HUES64 (cell line): ENCODE measurements around the gene BHLHA15.

Experiments used
- H3K27ac ChIP-seq: 2 replicates; pipeline ENCODE4 v1.7.0; 2013; ENCODE audit warnings: low read depth, low read length, inconsistent platforms
- H3K27me3 ChIP-seq: 2 replicates; pipeline ENCODE4 v1.6.1; 2013; ENCODE audit warnings: mild to moderate bottlenecking, low read length; ENCODE audit not compliant: insufficient read depth
- H3K36me3 ChIP-seq: 2 replicates; pipeline ENCODE4 v1.6.1; 2013; ENCODE audit warnings: mild to moderate bottlenecking, low read length; ENCODE audit not compliant: insufficient read depth
- H3K4me1 ChIP-seq: 2 replicates; pipeline ENCODE4 v1.6.1; 2013; ENCODE audit warnings: mild to moderate bottlenecking, low read length, moderate library complexity; ENCODE audit not compliant: insufficient read depth
- H3K4me3 ChIP-seq: 2 replicates; pipeline ENCODE4 v1.5.1; 2013; ENCODE audit warnings: mild to moderate bottlenecking, low read length, moderate library complexity
- H3K9ac ChIP-seq: 2 replicates; pipeline ENCODE4 v1.6.1; 2013; ENCODE audit warnings: mild to moderate bottlenecking, low read depth, low read length
- H3K9me3 ChIP-seq: 2 replicates; pipeline ENCODE4 v1.6.1; 2013; ENCODE audit warnings: low read depth, low read length; ENCODE audit not compliant: insufficient read depth
- WGBS: fragments of 150-250, 120-280 bp; methylation state at CpG from one replicate; pipeline ENCODE4 v1.1.7; 2013; ENCODE audit warnings: missing lambda C conversion rate; 5-methylcytosine and 5-hydroxymethylcytosine counted together

BHLHA15 gene

DNA sequence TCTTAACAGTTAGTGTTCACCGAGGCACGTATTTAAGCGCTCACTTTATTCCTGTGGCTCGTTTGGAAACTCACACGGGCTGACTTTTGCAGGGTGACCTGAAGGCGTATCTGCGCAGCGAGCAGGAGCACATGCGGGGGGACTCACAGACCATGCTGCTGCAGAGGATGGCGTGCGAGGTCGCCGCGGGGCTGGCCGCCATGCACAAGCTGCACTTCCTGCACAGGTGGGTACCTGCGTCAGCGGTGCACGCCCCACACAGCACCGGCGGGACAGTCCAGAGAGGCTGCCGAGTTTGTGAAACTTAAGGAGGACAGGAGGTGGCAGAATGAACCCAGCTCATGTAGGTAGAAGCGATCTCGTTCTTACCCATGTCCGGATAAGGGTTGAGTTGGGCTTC is 39.8 kb upstream of the BHLHA15 start:
- Histone ChIP-seq H3K4me1 (no peaks in the 10 kb centered on the region), H3K9me3 (no peaks in the 10 kb centered on the region), H3K4me3 (no peak overlapping the region), H3K27me3 (no peaks in the 10 kb centered on the region), H3K36me3 (peaks cover 42% of the 10 kb centered on the region), H3K27ac (no peak overlapping the region), H3K9ac (no peak overlapping the region)
- 94% methylated on average over 24 of the region's 24 CpGs for WGBS

- Histone ChIP-seq H3K36me3 (peaks cover 45% of the 10 kb centered on the region), H3K9ac (no peak overlapping the region), H3K4me3 (no peak overlapping the region), H3K4me1 (no peaks in the 10 kb centered on the region), H3K27ac (no peak overlapping the region), H3K9me3 (no peaks in the 10 kb centered on the region), H3K27me3 (no peaks in the 10 kb centered on the region)
- 93% methylated on average over 20 of the region's 20 CpGs for WGBS
These were observed 36.6 kb upstream of the BHLHA15 start for GRCh38 chr7:98174334-98175259.

- Histone ChIP-seq H3K4me3 (no peak overlapping the region), H3K36me3 (peaks cover 45% of the 10 kb centered on the region), H3K27me3 (no peaks in the 10 kb centered on the region), H3K9ac (no peak overlapping the region), H3K27ac (no peak overlapping the region), H3K9me3 (no peaks in the 10 kb centered on the region), H3K4me1 (no peaks in the 10 kb centered on the region)
- WGBS: 94% methylated on average over 8 of the region's 8 CpGs
These were observed 35.8 kb upstream of the BHLHA15 start for GRCh38 chr7:98175260-98175940.

- no peak overlapping the region for H3K4me3 ChIP-seq
These were observed 33.7 kb upstream of the BHLHA15 start for GRCh38 chr7:98177553-98177952.

DNA sequence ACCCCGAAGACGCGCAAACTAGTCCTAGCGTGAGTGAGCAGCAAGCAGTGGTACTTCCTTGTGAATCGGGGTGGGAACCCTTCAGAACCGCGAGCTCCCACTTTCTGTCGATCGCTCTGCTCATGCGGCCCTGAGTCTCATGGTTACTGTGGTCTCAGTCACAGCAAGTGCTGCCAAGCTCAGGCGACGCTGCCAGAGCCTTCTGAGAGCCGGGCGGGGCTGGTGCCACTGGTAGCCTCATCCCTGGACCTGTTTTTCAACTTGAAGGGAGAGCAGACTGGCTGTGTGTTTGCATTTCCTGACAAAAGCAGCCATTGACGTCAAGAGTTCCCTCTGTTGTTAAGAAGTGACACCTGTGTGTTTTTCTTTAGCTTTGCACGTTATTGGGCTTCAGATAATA is 32.9 kb upstream of the BHLHA15 start:
- no peaks in the 10 kb centered on the region for H3K9me3 ChIP-seq
- 92% methylated on average over 16 of the region's 16 CpGs for WGBS
- no peaks in the 10 kb centered on the region for H3K27me3 ChIP-seq
- no peak overlapping the region for H3K4me3 ChIP-seq
- H3K36me3 ChIP-seq: peaks cover 27% of the 10 kb centered on the region
- peaks cover 7% of the 10 kb centered on the region; the same call in 1 of the 2 replicates for H3K4me1 ChIP-seq
- H3K27ac ChIP-seq: no peak overlapping the region
- no peak overlapping the region; the same call in 1 of the 2 replicates for H3K9ac ChIP-seq

More at GRCh38 chr7:98177553-98177952, 33.7 kb upstream of the BHLHA15 start:
- no peaks in the 10 kb centered on the region for H3K27me3 ChIP-seq
- H3K9me3 ChIP-seq: no peaks in the 10 kb centered on the region
- 0 out of 2 replicates have a peak, but pooled peaks cover under 1% of the 10 kb centered on the region for H3K4me1 ChIP-seq
- peaks cover 32% of the 10 kb centered on the region for H3K36me3 ChIP-seq
- 89% methylated on average over 6 of the region's 6 CpGs for WGBS
- no peak overlapping the region for H3K27ac ChIP-seq
- no peak overlapping the region for H3K9ac ChIP-seq

DNA sequence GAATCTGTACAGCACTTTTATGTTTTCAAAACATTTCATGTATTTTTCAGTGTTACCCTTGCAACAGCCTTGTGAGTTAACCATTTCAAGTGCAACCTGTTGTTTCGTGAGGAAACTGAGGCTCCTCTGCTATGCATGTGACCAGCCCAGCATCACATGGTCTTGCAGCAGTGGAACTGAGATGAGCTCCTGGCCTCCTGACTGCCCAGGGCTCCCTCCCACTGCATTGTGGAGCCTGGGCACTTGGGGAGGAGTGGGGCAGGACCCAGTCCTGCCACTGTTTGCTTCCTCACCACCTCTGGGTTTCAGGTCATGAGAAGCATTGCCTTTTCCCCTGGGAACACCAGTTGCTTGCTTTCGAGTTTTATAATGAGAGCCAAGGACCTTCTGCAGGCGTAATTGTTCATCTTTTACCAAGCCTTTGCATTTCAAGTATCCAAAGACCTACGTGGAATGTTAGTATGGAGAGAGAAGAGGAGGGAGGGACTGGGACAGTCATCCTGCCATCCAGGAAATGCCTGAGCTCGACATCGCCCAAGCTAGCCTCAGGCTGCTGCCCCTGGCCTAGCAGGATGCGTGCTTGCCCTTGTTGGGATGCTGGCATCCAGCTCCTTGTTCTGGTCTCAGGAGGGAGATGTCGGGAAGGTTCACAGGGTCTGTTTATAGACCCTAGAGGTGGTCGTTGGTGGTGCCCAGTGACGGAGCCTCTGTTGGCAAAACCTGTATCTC is 32.3 kb upstream of the BHLHA15 start:
- Histone ChIP-seq H3K27ac (no peak overlapping the region), H3K36me3 (peaks cover 25% of the 10 kb centered on the region), H3K9me3 (no peaks in the 10 kb centered on the region), H3K4me3 (no peak overlapping the region), H3K27me3 (no peaks in the 10 kb centered on the region), H3K9ac (no peak overlapping the region), H3K4me1 (peaks cover 7% of the 10 kb centered on the region; the same call in 1 of the 2 replicates)
- 86% methylated on average over 10 of the region's 10 CpGs for WGBS

- Histone ChIP-seq H3K4me3 (no peak overlapping the region), H3K36me3 (peaks cover 8% of the 10 kb centered on the region; the same call in 1 of the 2 replicates), H3K27me3 (no peaks in the 10 kb centered on the region), H3K9ac (no peak overlapping the region), H3K27ac (no peak overlapping the region), H3K9me3 (no peaks in the 10 kb centered on the region), H3K4me1 (peaks cover 7% of the 10 kb centered on the region; the same call in 1 of the 2 replicates)
- 96% methylated on average over 8 of the region's 8 CpGs for WGBS
These were observed 30.5 kb upstream of the BHLHA15 start for GRCh38 chr7:98180751-98181150.

- Histone ChIP-seq H3K4me1 (peaks cover 7% of the 10 kb centered on the region; the same call in 1 of the 2 replicates), H3K4me3 (no peak overlapping the region), H3K9me3 (no peaks in the 10 kb centered on the region), H3K27me3 (no peaks in the 10 kb centered on the region), H3K36me3 (peaks cover 18% of the 10 kb centered on the region), H3K27ac (no peak overlapping the region), H3K9ac (no peak overlapping the region)
- WGBS: 92% methylated on average over 6 of the region's 7 CpGs
These were observed 26.1 kb upstream of the BHLHA15 start for GRCh38 chr7:98185101-98185500.

DNA sequence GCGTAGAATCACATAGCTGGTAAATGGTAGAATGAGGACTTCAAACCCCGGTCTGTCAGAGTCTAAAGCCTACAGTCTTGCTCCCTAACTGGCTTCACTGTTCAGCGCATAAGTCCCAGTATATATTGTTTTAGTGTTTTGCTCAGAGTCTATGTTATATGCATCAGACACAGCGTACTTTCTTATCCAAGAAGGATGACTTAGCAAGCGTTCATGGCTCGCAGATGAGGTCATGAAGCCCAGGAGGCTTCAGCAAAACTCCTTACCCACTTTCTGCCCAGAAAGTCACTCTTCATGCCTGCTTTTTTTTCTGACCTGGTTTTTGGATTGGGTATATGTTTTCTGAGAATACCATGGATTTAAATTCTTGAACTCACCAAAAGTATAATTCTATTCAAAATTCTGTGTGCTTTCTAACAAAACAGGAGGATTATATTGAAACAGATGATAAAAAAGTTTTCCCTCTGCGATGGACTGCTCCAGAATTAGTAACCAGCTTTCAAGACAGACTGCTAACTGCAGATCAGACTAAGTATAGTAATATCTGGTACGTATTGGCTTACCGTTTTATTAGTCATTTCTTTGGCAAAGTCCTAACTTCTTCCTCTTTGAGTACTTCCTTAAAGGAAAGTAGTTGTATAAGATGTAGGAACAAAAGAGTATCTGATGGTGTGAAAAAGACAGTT is 24.6 kb upstream of the BHLHA15 start:
- Histone ChIP-seq H3K9me3 (no peaks in the 10 kb centered on the region), H3K27me3 (no peaks in the 10 kb centered on the region), H3K4me1 (peaks cover 7% of the 10 kb centered on the region; the same call in 1 of the 2 replicates), H3K36me3 (peaks cover 27% of the 10 kb centered on the region), H3K9ac (no peak overlapping the region), H3K27ac (no peak overlapping the region), H3K4me3 (no peak overlapping the region)
- WGBS: 94% methylated on average over 8 of the region's 9 CpGs

- Histone ChIP-seq H3K27me3 (no peaks in the 10 kb centered on the region), H3K4me1 (peaks cover 7% of the 10 kb centered on the region; the same call in 1 of the 2 replicates), H3K9me3 (no peaks in the 10 kb centered on the region), H3K9ac (no peak overlapping the region), H3K4me3 (no peak overlapping the region), H3K36me3 (peaks cover 32% of the 10 kb centered on the region), H3K27ac (no peak overlapping the region)
- WGBS: 100% methylated on average over 1 of the region's 1 CpG
These were observed 24.1 kb upstream of the BHLHA15 start for GRCh38 chr7:98187138-98187502.
